ENCODE measurements around the gene ATXN1.
"Not testable (repeated sequence)": the region's sequence is repeated elsewhere in the genome, so short reads cannot be mapped to it uniquely, and the experiment has no call there.

The ATXN1 gene

DNA sequence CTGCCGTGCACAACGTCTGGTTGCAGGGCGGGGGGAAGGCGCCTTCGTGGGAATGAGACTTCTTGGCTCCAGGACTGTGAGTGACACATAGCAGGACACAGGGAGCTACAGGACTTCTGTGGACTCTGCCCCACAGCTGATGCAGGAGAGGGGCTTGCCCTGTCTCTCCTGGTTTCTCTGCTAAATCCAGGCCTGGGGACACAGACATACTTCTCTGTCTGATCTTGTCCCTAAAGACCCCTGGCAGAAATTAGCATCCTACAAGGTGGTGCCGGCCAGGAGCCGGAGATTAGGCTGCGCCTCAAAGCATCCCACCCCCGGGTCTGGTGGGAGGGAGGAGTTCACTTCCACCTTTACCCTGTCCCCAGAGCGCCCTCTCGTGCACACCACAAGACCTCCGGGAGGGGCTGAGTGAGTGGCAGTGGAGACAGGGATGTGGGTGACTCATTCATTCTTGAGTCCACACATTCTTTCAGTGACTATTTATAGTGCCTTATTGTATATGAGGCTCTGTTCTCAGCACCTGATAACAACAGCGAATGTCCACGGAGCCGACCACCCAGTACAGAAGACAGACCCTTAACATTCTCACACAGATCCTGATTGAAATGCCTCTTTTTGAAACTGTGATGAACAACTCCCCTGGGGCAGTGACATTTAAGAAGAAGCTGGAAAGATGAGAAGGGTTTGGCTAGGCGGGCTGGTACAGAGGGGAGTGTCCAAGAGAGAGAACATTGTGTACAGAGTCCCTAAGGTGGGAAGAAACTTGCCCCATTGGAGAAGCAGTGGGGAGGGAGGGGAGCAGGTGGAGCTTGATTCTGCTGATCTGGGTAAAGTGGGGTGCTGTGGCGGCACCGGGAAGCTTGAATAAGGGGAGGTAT, 483.9 kb downstream of the ATXN1 start:
- DNase-seq (ENCODE audit: low read depth in 2 of 2), result no peak

DNA sequence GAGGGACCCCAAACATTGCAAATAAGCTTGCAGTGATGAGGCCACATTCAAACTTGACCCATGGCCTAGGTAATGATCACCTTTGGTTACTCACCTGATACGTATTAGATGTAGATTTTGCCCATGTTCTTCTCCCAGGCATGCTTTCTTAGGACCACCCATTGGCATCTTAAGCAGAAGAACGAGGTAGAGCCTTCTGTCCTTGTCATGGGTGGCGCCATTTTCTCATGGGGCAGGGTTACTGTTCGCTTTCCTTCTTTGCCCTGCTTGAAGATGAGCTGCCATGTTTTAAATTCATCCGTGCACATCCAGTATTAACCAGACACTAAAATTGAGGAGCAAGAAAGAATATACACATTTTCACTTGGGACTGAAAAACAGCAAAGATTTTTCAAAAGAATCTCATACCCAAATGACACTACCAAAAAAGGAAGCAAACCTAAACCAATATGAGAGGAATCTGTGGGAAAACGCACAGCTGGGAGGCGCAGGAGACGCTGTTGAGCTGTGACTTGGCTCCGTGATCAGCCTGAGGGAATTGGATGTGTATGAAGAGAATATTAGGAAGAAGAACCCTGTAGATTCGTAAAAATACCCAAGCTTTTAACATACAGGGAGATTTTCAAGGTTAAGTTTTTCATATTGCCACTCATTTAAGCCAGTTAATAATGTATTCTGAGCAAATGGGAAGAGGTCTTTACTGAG, 486.2 kb downstream of the ATXN1 start:
- DNase-seq (ENCODE audit: low read depth in 2 of 2), result no peak

DNA sequence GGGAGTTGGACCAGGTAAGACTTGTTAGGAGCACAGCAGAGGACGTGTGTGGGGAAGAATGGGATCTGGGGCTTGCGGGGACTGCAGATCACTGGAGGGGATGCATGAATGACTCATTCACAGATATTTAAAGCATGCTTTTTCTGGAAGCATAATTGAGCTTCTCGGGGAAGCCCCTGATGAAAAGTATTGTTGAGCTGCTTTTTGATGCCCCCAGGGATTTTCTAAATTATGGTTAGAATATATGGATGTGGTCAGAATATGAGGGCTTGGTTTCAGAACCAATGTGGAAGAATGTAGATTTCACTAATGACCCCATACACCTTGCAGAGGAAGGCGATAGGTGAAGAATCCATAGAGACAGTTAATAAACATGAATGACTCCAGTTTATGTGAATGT, 486.8 kb downstream of the ATXN1 start:
- no peak for DNase-seq (ENCODE audit: low read depth in 2 of 2)

DNA sequence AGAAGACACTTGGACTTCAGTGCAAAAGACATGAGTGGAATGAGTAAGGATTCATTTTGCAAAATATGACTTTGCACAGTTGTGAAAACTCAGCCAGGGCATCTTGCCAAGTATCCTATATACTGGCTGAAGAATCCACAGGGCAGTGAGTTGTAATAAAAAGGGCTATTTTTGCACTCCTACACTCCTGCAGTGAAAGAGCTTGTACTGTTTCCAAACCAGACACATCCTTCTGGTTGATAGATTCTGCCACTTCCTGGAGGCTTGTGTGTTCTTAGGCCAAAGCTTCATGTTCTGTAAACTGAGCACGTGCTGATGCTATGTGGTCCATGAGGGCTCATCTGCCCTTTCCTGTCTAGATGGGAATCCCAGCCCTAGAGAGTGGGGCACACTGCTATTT, 488.0 kb downstream of the ATXN1 start:
- DNase-seq (ENCODE audit: low read depth in 2 of 2), result no peak

DNA sequence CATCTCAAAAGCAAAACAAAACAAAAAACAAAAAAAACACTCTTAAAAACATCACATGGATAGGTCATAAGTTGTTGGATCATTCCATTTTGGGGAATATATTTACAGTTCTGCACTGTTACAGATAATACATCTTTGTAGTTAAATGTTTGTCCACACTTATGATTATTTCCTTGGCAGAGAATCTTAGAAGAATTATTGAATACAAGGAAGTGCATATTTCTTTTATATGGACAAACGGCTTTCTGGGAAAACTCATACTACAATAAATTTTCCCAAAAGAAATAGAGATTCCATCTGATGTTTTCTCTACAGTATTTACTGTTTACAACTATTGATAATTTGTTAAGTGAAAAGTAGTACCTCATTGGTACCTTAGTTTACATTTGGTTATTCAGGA, 489.1 kb downstream of the ATXN1 start:
- DNase-seq (ENCODE audit: low read depth in 2 of 2), result no peak

DNA sequence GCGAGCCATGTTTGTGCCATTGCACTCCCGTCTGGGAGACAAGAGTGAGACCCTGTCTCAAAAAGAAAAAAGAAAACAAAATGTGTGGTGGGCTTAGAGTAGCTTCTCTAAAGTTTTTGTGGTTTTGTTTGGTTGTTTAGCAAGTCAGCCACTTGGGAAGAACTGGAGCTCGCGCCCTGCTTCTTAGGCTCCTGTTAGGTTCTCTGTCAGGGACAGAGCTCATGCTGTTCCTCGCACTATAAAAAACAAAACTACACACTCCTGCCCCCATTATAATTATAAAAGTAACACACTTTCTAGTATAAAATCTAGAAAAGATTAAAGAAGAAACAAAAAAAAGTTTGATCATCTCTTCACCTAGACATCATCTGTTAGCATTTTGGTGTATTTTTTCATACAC, 489.8 kb downstream of the ATXN1 start:
- no peak for DNase-seq (ENCODE audit: low read depth in 2 of 2)

DNA sequence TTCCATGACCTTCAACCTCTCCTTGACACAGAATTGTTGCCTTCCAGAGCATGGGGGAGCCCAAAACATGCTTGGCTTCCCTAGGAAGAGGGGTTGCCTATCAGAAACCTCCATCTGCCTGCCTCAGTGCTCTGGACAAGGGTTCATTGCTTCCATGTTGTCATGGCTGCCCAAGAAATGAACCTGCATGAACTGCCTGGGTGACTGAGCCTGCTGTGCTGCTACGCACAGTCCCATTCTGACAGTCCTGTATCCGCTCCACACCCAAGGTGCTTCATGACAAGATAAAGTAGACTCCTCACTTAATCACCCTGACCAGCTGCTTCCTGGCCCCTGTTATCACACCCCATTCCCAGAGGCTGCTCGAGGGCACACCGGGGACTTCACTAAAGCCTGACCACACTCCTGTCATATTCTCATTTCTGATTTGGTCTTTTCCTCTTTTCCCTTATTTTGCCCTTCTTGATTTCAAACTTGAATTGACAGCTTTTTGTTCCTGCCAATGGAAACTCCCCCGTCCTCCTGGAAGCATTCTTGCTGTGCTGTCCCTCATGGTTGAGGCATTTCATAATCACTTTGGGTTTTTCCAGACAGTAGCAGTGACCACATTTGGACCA, 491.0 kb downstream of the ATXN1 start:
- DNase-seq (ENCODE audit: low read depth in 2 of 2), result no peak

DNA sequence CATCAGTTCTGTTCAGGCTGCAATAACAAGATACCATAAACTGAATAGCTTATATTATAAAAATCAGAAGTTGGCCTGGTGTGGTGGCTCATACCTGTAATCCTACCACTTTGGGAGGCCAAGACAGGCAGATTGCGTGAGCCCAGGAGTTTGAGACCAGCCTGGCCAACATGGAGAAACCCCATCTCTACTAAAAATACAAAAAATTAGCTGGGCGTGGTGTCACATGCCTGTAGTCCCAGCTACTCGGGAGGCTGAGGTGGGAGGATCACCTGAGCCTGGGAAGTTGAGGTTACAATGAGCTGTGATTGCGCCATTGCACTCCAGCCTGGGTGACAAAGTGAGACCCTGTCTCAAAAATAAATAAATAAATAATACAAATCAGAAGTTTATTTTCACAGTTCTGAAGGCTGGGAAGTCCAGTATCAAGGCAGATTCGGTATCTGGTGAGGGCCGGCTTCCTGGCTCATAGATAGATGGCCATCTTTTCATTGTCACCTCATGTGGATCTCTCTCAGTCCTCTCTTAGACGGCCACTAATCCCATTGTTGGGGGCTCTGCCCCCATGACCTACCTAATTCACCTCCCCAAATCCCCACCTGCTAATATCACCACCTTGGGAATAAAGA, 491.7 kb downstream of the ATXN1 start:
- DNase-seq (ENCODE audit: low read depth in 2 of 2), result not testable (repeated sequence)

DNA sequence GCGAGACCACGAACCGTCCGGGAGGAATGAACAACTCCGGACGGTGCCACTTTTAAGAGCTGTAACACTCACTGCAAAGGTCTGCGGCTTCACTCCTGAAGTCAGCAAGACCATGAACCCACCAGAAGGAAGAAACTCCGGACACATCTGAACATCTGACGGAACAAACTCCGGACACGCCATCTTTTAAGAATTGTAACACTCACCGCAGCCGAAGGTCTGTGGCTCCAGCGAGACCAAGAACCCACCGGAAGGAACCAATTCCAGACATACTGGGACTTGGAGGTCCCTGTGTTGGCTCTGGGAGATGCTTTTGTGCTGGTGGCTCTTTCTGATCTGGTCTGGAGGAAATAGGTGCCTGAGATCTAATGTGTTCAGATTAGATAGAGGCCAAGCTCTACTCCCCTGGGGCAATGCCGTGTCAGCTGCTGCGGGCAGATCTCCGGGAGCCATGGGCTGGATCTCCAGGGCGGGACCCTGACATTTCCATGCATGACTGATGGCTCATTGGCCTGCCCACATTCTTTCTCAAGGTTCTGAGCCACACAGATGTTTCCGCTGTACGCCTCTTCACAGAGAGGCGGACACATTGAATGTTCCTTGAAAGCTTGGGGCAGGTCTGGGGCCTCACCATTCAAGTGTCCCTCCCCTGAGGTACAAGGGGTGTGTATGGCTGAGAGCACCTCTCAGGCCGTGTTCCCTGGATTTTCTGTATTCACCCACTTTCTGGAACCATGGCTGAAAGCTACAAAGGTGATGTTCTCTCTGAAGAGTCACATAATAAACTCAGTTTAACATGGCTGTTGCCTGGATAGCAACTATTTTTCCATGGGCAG, 493.6 kb downstream of the ATXN1 start:
- DNase-seq (ENCODE audit: low read depth in 2 of 2), result no peak

DNA sequence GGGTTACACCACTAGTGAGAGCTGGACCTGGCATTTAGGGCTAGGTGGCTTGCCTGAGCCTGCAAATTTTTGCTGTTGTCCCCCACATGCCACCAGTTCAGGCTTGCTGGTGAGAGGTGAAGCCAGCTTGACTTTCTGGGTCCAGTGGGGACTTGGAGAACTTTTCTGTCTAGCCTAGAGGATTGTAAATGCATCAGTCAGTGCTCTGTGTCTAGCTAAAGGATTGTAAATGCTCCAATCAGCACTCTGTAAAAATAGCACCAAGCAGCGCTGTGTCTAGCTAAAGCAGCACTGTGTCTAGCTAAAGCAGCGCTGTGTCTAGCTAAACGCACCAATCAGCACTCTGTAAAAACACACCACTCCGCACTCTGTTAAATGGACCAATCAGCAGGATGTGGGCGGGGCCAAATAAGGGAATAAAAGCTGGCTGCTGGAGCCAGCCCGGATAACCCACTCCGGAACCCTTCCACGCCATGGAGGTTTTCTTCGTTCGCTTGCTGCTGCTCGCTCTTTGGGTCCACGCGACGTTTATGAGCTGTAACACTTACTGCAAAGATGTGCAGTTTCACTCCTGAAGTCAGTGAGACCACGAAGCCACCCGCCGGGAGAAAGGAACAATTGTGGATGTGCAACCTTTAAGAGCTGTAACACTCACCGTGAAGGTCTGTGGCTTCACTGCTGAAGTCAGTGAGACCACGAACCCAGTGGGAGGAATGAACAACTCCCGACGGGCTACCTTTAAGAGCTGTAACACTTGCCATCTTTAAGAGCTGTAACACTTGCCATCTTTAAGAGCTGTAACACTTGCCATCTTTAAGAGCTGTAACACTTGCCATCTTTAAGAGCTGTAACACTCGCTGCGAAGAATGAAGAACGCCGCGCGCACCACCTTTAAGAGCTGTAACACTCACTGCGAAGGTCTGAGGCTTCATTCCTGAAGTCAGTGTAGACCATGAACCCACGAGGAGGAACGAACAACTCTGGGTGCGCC, 495.6 kb downstream of the ATXN1 start:
- no peak for DNase-seq (ENCODE audit: low read depth in 2 of 2)

DNA sequence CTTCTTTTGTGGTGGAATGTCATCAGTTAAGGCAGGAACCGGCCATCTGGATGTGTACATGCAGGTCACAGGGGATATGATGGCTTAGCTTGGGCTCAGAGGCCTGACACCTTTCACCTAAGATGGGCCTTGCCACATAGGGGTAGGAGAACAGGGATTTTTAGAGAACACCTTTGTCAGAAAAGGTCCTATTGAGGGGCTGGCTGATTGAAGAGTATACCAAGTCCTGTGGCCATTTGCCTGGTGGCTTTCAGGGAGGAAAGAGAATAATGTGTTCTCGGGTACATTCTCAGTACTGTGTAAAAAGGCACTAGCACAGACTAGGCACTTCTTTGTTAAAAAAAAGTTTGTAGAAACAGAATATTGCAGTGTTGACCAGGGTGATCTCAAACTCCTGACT, 496.5 kb downstream of the ATXN1 start:
- no peak for DNase-seq (ENCODE audit: low read depth in 2 of 2)

DNA sequence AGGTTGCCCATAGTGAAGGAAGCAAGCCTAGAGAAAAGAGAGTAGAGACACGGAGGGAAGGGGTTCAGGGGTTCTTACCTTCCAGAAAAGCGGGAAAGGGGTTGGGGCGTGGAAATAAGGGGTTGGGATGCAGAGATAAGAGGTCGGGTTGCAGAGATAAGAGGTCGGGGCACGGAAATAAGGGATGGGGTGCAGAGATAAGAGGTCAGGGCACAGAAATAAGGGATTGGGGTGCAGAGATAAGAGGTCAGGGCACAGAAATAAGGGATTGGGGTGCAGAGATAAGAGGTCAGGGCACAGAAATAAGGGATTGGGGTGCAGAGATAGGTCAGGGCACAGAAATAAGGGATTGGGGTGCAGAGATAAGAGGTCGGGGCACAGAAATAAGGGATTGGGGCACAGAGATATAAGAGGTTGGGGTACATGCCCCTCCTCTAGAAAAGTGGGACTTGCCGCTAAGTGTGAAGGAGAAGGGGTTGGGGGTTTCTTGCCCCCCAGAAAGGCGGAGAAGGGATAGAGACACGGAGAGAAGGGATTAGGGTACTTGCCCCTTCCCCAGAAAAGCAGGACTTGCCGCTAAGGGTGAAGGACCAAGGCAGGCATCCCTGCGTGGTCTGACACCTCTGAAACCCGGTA, 497.7 kb downstream of the ATXN1 start:
- DNase-seq (ENCODE audit: low read depth in 2 of 2), result not testable (repeated sequence)

DNA sequence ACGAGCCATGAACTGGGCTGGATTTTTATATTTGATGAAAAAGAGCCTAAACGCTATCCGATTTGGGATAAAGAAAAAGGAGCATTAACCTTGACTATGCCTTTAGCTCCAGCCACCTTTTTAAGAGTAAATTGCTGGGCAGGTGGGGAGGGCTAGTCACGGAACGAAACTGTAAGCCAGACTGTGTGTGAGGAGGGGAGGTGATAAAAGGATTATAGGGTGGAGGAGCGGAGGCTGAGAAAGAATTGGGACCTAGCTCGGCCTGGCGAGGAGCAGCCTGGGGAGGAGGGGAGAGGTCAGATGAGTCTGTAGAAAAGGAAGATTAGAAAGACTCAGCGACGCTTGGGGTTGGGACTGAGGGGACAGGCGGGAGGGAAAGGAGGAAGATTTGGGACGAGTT, 498.5 kb downstream of the ATXN1 start:
- DNase-seq (ENCODE audit: low read depth in 2 of 2), result not testable (repeated sequence)

DNA sequence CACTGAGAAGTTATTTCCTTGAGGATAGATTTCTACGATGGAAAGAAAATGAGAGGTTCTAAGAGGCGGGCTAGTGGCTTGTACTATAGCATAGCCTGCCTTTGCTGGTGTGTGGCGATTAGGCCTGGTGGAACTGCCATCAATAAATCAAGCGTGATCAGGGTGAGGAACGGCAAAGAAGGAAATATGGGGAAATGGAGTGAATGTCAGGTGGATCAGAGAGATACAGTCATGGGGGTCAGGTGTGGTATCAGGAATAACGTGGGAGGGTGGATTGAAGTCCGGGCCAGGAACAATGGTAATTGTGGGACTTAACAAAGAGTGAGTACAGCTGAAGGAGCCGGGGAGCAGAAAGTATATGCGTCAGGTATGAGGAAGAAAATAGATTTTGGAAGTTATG, 500.7 kb downstream of the ATXN1 start:
- not testable (repeated sequence) for DNase-seq (ENCODE audit: low read depth in 2 of 2)

DNA sequence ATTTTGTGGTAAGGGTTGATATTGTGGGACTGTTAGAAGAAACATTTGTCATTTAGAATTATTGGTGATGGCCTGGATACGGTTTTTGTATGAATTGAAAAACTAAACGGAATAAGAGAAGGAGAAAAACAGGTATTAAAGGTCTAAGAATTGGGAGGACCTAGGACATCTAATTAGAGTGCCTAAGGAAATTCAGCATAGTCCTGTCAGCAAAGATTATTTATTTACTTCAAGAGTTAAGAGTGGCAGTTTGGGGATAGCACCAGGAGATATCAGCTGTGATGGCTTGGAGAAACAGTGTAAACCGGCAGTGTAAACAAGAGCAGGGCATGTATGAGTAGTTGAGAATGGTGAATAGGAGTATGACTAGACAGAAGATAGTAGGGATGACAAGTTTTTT, 501.7 kb downstream of the ATXN1 start:
- not testable (repeated sequence) for DNase-seq (ENCODE audit: low read depth in 2 of 2)

DNA sequence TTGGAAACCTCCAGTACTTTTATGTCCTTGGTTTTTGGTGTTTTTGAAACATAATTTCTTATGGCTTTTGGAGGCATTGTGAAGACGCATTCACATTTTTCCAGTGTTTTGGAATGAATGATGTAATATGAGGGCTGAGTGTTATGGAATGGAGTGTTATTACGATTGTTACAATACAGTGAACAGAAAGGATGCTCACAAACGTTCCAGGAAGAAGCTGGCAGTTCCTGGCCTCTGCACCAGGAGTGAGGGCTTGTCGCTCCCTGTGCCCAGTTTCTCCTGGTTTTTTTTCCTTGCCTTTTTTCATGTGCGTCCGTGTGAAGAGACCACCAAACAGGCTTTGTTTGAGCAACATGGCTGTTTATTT, 502.6 kb downstream of the ATXN1 start:
- no peak for DNase-seq (ENCODE audit: low read depth in 2 of 2)

DNA sequence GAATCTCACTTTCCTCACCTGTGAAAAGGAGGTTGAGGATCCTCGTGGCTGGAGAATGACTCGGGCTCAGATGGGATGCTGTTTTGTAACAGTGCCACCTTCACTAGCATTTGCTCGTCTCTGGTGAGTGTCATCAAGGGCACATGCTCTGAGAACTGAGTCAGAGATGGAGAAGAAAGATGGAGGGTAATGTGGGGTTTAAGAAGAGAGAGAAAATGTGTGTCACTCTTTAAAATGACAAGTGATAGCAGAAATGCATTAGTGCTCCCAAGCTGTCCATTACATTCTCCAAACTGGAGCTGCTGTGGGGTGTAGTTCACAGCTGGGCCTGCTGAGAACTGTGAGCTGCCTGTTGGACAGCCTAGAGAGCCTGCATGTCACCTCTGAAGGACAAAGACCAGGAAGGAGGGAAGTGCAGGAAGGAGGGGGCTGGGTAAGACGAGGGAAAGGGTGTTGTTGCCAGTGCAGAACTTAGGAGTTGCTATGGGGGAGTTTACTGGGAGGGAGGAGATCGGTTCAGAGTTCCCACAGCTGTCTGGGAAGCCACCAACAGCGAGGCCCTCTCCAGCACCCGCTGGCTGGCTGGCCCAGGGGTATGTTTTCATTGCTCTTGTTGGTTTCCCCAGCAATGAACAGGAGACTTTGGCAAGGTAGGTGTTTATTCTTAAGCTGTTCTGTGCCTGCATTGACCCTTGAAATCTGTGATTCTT, 503.1 kb downstream of the ATXN1 start:
- DNase-seq (ENCODE audit: low read depth in 2 of 2), result no peak

DNA sequence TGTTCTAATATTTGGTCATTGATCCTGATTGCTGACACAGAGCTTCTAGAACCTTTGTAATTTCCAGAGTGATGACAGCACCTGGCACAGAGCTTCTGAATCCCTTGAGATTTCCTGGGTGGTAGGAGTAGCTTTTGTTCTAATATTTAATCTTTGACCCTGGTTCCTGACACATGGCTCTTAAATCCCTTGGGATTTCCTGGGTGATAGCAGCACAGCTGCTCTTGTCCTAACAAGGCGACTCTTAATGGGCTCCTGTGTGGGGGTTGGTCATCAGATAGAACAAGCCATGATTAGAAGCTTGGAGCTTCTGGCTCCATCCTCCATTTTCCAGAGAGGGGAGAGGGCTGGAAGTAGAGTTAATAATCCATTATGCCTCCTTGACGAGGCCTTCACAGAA, 504.5 kb downstream of the ATXN1 start:
- no peak for DNase-seq (ENCODE audit: low read depth in 2 of 2)

DNA sequence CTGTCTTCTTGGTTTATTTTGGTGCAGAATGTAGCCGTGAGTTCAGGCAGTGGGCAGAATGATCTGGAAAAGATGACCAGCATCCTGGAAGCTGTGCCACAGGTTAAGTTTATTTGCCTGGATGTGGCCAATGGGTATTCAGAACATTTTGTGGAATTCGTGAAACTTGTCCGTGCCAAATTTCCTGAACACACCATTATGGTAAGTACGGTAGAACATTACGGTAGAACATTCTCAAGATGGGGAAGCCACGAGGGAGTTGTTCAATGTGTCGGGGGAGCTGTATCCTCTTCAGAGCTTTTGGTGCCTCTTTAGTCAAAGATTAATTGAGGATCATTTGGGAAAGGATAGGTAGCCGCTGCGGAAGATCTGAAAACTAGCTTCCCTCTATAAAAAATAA, 506.7 kb downstream of the ATXN1 start:
- no peak for DNase-seq (ENCODE audit: low read depth in 2 of 2)
